ENCODE measurements around the gene NCAPH2.

Gene NCAPH2

GRCh38 chr22:50507991-50508884 is at the start of gene NCAPH2:
NCAPH2 (plus strand) TSS chr22:50508224; CDS start chr22:50508338, 114 bp downstream.
- no peak for TF ChIP-seq CTCF (IDR thresholded peaks at IDR 0.05; ENCODE audit: insufficient read depth, low read depth, low read length, missing control alignments)
- H3K4me3 ChIP-seq (ENCODE audit: low read length), result peak within 1 kb of the TSS; percentile 90

GRCh38 chr22:50459016-50459415 is 49.0 kb upstream of the NCAPH2 start:
- H3K4me3 ChIP-seq (ENCODE audit: low read length), result no peak overlapping the region
- TF ChIP-seq CTCF (IDR thresholded peaks at IDR 0.05; ENCODE audit: insufficient read depth, low read depth, low read length, missing control alignments), result no peak
- no peak for DNase-seq (ENCODE audit: low read depth)

More at GRCh38 chr22:50507991-50508884, at the start of gene NCAPH2:
- peak; percentile 98 for DNase-seq (ENCODE audit: low read depth)

- TF ChIP-seq CTCF (IDR thresholded peaks at IDR 0.05; ENCODE audit: insufficient read depth, low read depth, low read length, missing control alignments), result no peak
- no peak overlapping the region for H3K4me3 ChIP-seq (ENCODE audit: low read length)
- no peak for DNase-seq (ENCODE audit: low read depth)
Observed at GRCh38 chr22:50459496-50460140, 48.4 kb upstream of the NCAPH2 start.

GRCh38 chr22:50460938-50461337 is 47.1 kb upstream of the NCAPH2 start:
- DNase-seq (ENCODE audit: low read depth), result peak; percentile 84

GRCh38 chr22:50461536-50461935 is 46.5 kb upstream of the NCAPH2 start:
- no peak for TF ChIP-seq CTCF (IDR thresholded peaks at IDR 0.05; ENCODE audit: insufficient read depth, low read depth, low read length, missing control alignments)
- no peak overlapping the region for H3K4me3 ChIP-seq (ENCODE audit: low read length)
- no peak for DNase-seq (ENCODE audit: low read depth)

More at GRCh38 chr22:50460938-50461337, 47.1 kb upstream of the NCAPH2 start:
- no peak for TF ChIP-seq CTCF (IDR thresholded peaks at IDR 0.05; ENCODE audit: insufficient read depth, low read depth, low read length, missing control alignments)
- no peak overlapping the region for H3K4me3 ChIP-seq (ENCODE audit: low read length)

GRCh38 chr22:50461979-50462540 is 46.0 kb upstream of the NCAPH2 start:
- no peak overlapping the region for H3K4me3 ChIP-seq (ENCODE audit: low read length)
- DNase-seq (ENCODE audit: low read depth), result no peak
- TF ChIP-seq CTCF (IDR thresholded peaks at IDR 0.05; ENCODE audit: insufficient read depth, low read depth, low read length, missing control alignments), result no peak
